ENCODE measurements around the gene CD160. TPM values are rescaled to one million over a fixed set of nuclear protein-coding genes. Genes with fewer than 3 reads are reported as not detected.
"Not testable (repeated sequence)": the region's sequence is repeated elsewhere in the genome, so short reads cannot be mapped to it uniquely, and the experiment has no call there.

CD160 gene
- total and polyA plus RNA-seq, 2 of the 13 experiments (the other 11 are each of a cell fraction or from before 2014, with no cell fraction given), result 0.09 TPM; not detected in 1

GRCh38 chr1:145720878-145721671 is 1.8 kb downstream of the CD160 start (continued):
- no peak for TF ChIP-seq ZMAT5 (CRISPR knock-in tag; IDR thresholded peaks at IDR 0.05; ENCODE audit: borderline replicate concordance, low read depth)
- TF ChIP-seq STAT6 (CRISPR knock-in tag; IDR thresholded peaks at IDR 0.05; ENCODE audit: borderline replicate concordance), result no peak
- TF ChIP-seq CREB3 (CRISPR knock-in tag; IDR thresholded peaks at IDR 0.05), result no peak
- TF ChIP-seq HNF1B (CRISPR knock-in tag; IDR thresholded peaks at IDR 0.05), result peak; percentile 76
- no peak for TF ChIP-seq NCOA5 (CRISPR knock-in tag; IDR thresholded peaks at IDR 0.05)
- no peak for TF ChIP-seq ZFY (CRISPR knock-in tag; IDR thresholded peaks at IDR 0.05)
- no peak for TF ChIP-seq ZNF580 (CRISPR knock-in tag; IDR thresholded peaks at IDR 0.05; ENCODE audit: borderline replicate concordance, low read depth)
- TF ChIP-seq CCAR2 (optimal IDR thresholded peaks at IDR 0.05; ENCODE audit: low read depth, low read length), result no peak
- TF ChIP-seq BORCS8-MEF2B (CRISPR knock-in tag; IDR thresholded peaks at IDR 0.05), result 0 out of 2 replicates have a peak, but pooled peaks have one; percentile 60
- TF ChIP-seq TARDBP (CRISPR knock-in tag; IDR thresholded peaks at IDR 0.05), result peak; percentile 60; the same call in 1 of the 2 replicates

GRCh38 chr1:145726193-145726592 is 6.9 kb downstream of the CD160 start:
- FAIRE-seq; H2AFZ ChIP-seq (ENCODE audit: low read length); H3K9me3 ChIP-seq (ENCODE audit: low read length); BruUV-seq (replicated peaks); in situ Hi-C loops (cut with HindIII; ENCODE audit: extremely low pct_ligation_motif_present, low pct_unique_long_range_greater_than_20kb); H3K27ac ChIP-seq (ENCODE audit: extremely low read length, insufficient read depth, low read length); H3K4me2 ChIP-seq (ENCODE audit: low read depth, low read length); H4K20me1 ChIP-seq (ENCODE audit: insufficient read depth, low read length); H3K4me3 ChIP-seq (replicated peaks in 1 of 3; ENCODE audit: insufficient read depth in 1 of 3, low read depth in 2 of 3, low read length in 3 of 3); POLR2A ChIA-PET; H3K79me2 ChIP-seq (ENCODE audit: insufficient read depth, low read length); CTCF ChIA-PET (ENCODE audit: low intra/inter-chr PET ratio, low total read pairs); intact Hi-C loops (cut with micrococcal nuclease; ENCODE audit: unreplicated experiment); ATAC-seq; H3K27me3 ChIP-seq (ENCODE audit: control insufficient read depth in 1 of 2, insufficient read depth in 2 of 2, low read length in 2 of 2); H3K9ac ChIP-seq (ENCODE audit: insufficient read depth, low read depth, low read length); DNase-seq (ENCODE audit: low spot score); H3K36me3 ChIP-seq (replicated peaks in 1 of 2; ENCODE audit: control insufficient read depth in 1 of 2, insufficient read depth in 2 of 2, low read length in 2 of 2): not testable (repeated sequence)
- 91% methylated on average over 5 of the region's 5 CpGs for WGBS (ENCODE audit: low lambda C conversion rate)
- peaks cover 19% of the 10 kb centered on the region for H3K4me1 ChIP-seq (ENCODE audit: insufficient read depth, low read length)
